Astrocyte (in vitro differentiated cells and primary cell): Measurements from ENCODE around the gene UGT1A5.

ENCODE experiments used
- EZH2 ChIP-seq: IDR thresholded peaks from 2 replicates; pipeline ENCODE4 v1.6.1; 2012; ENCODE audit warnings: mild to moderate bottlenecking, low read length, inconsistent platforms; ENCODE audit not compliant: insufficient read depth
- TF ChIP-seq, protein P1 (sequence below): IDR thresholded peaks from 2 replicates; pipeline ENCODE4 v1.5.1; 2011; ENCODE audit warnings: low read depth, mild to moderate bottlenecking, inconsistent platforms, low read length, moderate library complexity; ENCODE audit not compliant: insufficient read depth

DNA sequence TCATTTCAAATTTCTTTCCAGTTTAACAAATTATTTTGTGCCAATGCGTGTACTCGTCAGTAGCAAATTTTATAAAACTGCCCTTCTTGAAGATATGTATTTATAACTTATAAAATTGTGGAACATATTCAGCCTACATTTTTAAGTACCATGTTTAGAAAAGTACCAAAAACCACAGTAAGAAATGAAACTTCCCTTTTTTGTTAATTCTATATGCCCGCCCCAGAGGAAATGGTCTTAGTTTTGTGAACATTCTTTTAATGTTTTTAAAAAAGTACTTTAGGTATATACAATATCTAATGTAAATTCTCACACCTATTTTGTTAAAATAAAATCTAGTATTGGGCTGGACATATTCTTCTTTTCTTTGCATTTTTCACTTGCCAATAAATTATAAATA, 39.8 kb upstream of the UGT1A5 start:
- TF ChIP-seq, protein P1, sequence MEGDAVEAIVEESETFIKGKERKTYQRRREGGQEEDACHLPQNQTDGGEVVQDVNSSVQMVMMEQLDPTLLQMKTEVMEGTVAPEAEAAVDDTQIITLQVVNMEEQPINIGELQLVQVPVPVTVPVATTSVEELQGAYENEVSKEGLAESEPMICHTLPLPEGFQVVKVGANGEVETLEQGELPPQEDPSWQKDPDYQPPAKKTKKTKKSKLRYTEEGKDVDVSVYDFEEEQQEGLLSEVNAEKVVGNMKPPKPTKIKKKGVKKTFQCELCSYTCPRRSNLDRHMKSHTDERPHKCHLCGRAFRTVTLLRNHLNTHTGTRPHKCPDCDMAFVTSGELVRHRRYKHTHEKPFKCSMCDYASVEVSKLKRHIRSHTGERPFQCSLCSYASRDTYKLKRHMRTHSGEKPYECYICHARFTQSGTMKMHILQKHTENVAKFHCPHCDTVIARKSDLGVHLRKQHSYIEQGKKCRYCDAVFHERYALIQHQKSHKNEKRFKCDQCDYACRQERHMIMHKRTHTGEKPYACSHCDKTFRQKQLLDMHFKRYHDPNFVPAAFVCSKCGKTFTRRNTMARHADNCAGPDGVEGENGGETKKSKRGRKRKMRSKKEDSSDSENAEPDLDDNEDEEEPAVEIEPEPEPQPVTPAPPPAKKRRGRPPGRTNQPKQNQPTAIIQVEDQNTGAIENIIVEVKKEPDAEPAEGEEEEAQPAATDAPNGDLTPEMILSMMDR, result no peak
- TF ChIP-seq EZH2, result no peak
